Measurements from ENCODE around the gene KIAA1217.
"Not testable (repeated sequence)": the region's sequence is repeated elsewhere in the genome, so short reads cannot be mapped to it uniquely, and the experiment has no call there.

The KIAA1217 gene

DNA sequence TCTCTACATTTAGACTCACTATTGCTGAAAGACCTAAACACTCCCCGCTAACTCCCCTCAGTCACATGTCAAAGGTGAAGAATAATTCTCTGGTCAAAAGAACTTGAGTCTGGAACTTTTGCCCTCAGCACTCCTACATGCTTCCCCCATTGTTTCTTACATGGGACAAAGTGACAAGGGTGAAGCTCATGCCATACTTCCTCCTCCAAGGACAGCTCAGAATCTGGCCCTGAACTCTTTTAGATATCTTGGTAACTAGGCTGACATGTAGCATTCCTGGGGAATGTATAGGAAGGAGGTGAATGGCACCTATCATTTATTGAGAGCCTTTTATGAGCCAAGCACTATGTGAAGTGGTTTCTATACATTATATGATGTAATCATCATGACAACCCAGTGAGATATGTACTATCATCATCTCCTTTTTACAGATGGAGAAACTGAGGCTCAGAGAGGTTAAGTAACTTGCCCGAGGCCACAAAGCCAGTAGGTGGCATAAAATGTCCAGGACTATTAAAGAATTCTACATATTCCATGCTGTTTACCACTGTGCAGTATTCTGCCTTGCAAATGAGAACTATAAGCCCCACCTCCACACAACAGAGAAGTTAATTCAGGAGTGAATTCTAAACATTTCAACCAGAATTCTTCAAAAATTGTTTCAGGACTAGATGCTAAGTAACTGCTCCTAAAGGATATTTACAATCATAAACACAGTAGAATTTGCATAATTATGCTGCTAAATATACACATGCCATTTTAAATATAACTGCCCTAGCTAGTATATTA is 268.2 kb downstream of the KIAA1217 start:
- no peak for DNase-seq

DNA sequence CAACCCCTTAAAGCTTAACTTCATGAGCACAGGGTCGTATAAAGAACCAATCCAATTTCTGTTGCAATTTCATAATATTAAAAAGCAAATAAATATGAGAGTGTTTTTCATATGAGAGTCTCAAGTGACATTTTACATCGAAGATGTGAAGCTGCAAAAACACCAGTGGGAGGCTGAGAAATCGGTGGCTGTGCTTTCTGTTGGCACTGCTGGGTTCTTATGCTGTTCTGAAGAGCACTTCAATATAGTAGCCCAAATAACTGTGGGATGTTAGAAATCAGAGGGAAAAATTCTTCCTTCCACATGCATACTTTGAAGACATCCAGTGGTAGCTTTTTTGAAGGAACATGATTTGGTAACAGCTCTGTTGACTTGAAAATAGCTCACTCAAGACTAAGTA is 269.0 kb downstream of the KIAA1217 start:
- no peak for DNase-seq

DNA sequence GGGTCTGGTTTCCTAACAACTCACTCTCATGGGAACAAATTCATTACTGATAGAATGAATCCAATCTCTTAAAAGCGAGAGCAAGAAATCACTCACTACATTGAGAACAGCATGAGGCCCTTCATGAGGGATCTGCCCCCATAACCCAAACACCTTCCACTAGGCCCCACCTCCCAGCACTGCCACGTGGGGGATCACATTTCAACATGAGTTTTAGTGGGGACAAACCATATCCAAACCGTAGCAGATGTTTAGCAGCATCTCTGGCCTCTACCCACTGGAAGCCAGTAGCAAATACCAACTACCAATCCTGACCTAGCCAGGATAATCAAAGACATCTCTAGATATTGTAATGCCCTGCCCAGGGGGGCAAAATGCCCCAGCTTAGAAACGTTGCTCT is 270.9 kb downstream of the KIAA1217 start:
- no peak for DNase-seq

- no peak for DNase-seq
These were observed 271.5 kb downstream of the KIAA1217 start for GRCh38 chr10:24480447-24480846.

- DNase-seq, result no peak
These were observed 272.3 kb downstream of the KIAA1217 start for GRCh38 chr10:24481241-24481640.

- DNase-seq, result not testable (repeated sequence)
These were observed 273.8 kb downstream of the KIAA1217 start for GRCh38 chr10:24482713-24483112.

DNA sequence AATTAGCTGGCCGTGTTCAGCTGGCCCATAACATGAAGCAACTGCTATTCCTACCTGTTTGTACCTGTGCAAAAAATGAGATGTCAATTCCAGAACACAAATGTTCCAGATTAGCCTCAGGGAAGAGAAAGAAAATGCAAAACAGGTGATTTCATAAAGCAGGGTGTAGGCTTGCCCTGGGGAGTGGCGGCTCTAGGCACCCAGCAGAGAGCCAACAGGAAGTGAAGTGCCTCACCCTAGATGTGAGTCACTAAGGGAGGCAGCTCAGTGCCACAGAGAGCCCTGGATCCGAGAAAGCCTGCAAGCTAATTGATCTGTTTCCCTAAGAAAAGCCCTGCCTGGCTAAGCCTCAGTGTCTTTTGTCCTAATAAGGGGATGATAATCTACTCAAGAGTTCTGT is 274.8 kb downstream of the KIAA1217 start:
- DNase-seq, result peak; percentile 87

DNA sequence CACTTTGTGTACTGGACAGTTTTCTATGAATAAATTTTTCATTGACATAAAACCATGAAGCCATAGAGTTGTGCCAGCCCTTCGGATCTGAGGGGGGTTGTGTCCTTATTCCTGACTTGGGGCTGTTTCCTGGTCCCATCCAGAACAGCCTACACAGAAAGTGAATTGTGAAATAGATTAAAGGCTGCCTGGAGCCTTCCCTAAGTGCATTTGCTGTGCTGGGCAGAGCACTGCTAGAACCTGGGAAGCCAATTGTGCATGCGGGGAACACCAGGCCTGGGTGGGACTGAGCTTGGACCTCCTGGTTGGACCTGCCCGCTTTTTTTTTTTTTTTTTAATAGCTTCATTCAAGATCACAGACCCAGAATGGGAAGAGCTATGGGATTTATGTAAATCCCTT is 275.8 kb downstream of the KIAA1217 start:
- DNase-seq, result no peak

DNA sequence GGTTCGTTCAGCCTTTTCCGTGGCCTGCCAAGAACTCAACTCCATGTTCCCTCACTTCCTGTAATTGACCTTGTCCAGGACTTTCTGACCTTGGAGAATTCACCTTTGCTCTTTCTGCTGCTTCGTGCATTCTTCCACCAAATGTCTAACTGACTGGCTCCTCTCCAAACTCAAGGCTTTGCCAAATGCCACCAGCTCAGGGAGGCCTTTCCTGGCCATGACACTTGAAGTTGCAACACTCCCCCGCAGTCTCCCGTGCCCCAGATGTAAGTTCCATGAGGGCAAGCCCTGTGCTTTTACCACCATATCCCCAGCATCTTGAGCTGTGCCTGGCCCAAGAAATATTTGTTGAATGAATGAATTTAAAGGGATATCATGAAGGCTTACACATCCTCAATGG is 276.4 kb downstream of the KIAA1217 start:
- no peak for DNase-seq

GRCh38 chr10:24488631-24489030 is 279.7 kb downstream of the KIAA1217 start:
- no peak for DNase-seq

DNA sequence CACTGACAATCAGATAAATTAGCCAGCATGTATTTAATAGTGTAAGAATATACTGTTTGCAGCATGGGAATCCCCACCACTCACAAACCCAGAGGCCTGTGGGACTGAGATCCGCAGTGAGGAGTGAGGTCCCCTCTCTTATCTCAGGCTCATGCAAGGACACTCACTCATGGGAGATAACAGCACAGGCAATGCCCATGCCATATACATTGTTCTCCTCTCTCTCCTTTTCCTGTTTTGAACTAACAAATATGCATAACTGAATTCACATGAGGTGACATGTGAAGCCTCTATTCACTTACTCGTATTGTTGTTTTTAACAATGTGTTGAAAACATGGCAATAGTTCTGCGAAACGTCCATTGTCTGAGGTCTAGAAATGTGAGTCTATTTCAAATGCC is 284.2 kb downstream of the KIAA1217 start:
- DNase-seq, result no peak

DNA sequence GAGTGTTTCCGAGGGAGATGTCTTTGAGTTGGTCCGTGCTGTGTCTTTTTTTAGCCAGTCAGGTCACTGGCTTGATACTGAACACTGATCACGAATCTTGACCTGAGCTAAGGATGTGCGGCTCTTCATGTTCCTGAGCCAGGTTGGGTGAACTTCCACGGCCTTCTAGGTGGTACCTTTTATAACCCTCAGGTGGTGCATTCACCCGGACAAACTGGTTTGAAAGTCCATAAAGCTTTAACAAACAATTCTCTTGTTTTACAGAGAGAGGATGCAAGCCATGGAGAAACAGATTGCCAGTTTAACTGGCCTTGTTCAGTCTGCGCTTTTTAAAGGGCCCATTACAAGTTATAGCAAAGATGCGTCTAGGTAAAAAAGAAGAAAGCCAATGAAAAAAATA is 285.3 kb downstream of the KIAA1217 start:
- DNase-seq, result no peak

GRCh38 chr10:24494777-24495176 is 285.8 kb downstream of the KIAA1217 start:
- no peak for DNase-seq

DNA sequence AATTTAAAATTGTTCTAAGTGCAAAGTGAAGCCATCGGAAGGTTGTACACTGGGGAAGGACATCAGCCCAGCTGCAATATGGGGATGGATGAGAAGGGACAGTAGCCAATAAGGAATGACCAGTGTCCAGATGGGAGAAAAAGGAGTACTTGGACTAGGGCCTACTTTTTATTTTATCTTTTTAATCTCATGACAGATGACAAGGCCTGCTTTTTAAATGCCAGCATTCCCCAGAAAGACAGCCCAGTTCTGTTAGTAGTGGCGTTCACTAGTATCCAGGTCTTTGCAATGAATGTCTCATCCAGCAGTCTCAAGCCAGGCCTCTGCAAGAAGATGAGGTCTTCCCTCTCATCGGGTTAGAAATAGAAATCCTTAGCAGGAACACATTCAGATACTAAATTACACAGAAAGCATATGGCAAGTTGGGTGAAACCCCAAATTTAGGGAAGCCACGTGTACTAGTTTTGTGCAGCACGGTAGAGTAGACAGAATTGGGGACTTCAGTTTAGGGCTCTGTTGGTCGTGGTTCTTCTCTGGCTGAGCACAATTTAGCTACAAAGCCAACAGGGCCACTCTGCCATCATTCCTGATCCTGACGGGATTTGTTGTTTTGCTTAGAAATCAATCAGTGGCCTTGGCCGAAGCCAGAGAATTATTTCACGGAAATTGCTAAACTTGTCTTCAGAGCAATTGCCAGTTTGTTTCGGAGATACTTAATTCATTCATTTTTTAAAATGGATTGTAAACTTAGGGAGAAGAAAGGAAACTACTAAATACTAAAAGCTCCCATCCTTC is 286.9 kb downstream of the KIAA1217 start:
- DNase-seq, result no peak

- no peak for DNase-seq
These were observed 288.0 kb downstream of the KIAA1217 start for GRCh38 chr10:24496906-24497305.

DNA sequence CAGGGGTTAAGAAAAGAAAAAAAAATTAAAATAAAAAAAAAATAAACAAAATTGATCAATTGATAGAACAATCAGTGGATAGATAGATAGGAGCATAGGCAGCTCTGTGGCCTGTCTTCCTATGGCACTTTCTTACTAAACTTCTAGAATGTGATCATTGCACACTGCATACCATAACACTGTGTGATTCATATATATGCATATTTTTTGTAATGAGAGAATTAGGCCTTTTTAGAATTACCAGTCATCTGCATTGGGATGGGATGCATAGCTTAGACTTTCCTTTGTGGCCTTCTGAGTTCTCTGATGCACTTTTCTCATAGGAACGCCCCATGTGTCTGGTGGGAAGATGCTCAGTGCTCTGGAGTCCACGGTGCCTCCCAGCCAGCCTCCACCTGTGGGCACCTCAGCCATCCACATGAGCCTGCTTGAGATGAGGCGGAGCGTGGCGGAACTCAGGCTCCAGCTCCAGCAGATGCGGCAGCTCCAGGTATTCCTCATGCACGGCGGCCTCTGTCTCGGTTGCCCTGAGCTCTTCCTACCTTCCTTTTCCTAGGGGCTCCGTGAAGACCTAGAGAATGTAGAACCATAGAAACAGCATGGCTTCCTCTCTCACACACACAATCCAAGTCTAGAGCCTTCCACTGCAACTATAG is 292.2 kb downstream of the KIAA1217 start:
- peak; percentile 15 for DNase-seq

GRCh38 chr10:24502006-24502405 is 293.1 kb downstream of the KIAA1217 start:
- DNase-seq, result no peak

- no peak for DNase-seq
These were observed 294.0 kb downstream of the KIAA1217 start for GRCh38 chr10:24502801-24503460.

GRCh38 chr10:24503461-24504320 is 294.8 kb downstream of the KIAA1217 start:
- peak; percentile 85 for DNase-seq

DNA sequence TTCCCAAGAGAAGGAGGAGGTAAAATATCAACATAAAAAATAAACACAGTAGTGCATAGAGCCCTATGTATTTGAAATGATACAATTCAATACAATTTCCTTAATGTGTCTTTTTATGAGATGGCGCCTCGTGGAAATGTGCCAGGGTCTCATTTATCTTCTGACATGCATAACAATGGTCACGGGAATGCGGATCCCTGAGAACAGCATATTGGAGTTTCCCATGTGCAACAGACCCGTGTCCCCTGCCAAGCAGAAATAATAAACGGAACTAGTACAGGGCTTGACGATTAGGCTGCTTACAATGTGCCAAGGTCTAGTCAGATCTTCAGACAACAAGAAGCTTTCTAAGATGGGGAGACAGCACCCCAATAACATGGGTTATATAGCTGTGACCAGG is 296.8 kb downstream of the KIAA1217 start:
- no peak for DNase-seq

DNA sequence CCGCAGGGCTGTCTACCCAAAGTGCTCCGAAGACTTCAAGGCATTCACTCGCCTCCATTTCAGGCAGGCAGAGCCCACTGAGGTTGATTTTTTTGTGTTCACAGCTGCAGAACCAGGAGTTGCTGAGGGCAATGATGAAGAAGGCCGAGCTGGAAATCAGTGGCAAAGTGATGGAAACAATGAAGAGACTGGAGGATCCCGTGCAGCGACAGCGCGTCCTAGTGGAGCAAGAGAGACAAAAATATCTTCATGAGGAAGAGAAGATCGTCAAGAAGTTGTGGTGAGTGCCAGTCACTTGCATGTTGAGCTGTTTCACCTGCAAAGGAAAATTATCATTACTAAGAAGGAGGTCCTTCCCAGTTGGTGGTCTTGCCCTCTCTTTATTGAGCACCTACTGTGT is 304.2 kb downstream of the KIAA1217 start:
- peak; percentile 43 for DNase-seq

GRCh38 chr10:24515481-24515880 is 306.5 kb downstream of the KIAA1217 start:
- DNase-seq, result no peak

All from DMS53 (cell line).